22Rv1 (cell line): ENCODE data around the gene IGBP1.
A peak's percentile ranks its signal among the peaks of the same experiment; 100 is the strongest.
"Not testable (repeated sequence)": the region's sequence is repeated elsewhere in the genome, so short reads cannot be mapped to it uniquely, and the experiment has no call there.

ENCODE experiments used
- H3K27ac ChIP-seq: fragments of 450-650 bp; 2 replicates; pipeline ENCODE4 v1.5.1; 2017
- ZFX ChIP-seq: fragments of 450-650 bp; IDR thresholded peaks from 2 replicates; pipeline ENCODE4 v1.6.1; 2017; ENCODE audit warnings: antibody characterized with exemption, borderline replicate concordance
- TF ChIP-seq, protein P1 (sequence below): fragments of 450-650 bp; IDR thresholded peaks from 2 replicates; pipeline ENCODE4 v1.5.1; 2017; ENCODE audit warnings: mild to moderate bottlenecking

The IGBP1 gene

GRCh38 chrX:70096052-70096451, 37.2 kb upstream of the IGBP1 start:
- no peak overlapping the region for H3K27ac ChIP-seq
- no peak for TF ChIP-seq ZFX
- TF ChIP-seq, protein P1, sequence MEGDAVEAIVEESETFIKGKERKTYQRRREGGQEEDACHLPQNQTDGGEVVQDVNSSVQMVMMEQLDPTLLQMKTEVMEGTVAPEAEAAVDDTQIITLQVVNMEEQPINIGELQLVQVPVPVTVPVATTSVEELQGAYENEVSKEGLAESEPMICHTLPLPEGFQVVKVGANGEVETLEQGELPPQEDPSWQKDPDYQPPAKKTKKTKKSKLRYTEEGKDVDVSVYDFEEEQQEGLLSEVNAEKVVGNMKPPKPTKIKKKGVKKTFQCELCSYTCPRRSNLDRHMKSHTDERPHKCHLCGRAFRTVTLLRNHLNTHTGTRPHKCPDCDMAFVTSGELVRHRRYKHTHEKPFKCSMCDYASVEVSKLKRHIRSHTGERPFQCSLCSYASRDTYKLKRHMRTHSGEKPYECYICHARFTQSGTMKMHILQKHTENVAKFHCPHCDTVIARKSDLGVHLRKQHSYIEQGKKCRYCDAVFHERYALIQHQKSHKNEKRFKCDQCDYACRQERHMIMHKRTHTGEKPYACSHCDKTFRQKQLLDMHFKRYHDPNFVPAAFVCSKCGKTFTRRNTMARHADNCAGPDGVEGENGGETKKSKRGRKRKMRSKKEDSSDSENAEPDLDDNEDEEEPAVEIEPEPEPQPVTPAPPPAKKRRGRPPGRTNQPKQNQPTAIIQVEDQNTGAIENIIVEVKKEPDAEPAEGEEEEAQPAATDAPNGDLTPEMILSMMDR = peak; percentile 52

DNA sequence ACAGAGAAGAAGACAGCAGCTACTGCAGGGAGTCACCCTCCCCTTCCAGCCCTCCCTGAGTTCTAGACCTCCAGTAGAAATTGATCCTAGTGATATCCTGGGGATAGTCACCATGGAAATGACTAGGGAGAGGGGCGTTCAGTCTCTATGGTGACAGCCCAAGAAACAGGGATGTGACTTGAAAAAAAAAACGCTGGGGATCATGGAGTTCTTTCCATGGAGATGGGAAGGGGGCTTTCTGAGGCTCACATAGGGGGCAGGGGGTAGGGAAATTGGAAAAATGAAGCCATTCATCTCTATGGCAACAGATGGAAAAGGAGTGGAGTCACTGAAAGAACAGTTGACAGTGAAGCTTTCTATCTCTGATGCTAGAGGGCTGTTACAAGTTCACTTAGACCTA, 28.0 kb upstream of the IGBP1 start:
- no peak overlapping the region for H3K27ac ChIP-seq
- TF ChIP-seq, protein P1 = no peak
- TF ChIP-seq ZFX = no peak

GRCh38 chrX:70111436-70112026, 21.7 kb upstream of the IGBP1 start:
- H3K27ac ChIP-seq = not testable (repeated sequence)

GRCh38 chrX:70117738-70118137, 15.5 kb upstream of the IGBP1 start:
- H3K27ac ChIP-seq = no peak overlapping the region
- TF ChIP-seq, protein P1 = no peak
- TF ChIP-seq ZFX = no peak

- H3K27ac ChIP-seq = not testable (repeated sequence)
Measured at GRCh38 chrX:70123014-70123413, 10.2 kb upstream of the IGBP1 start.

- TF ChIP-seq, protein P1 = no peak
- no peak for TF ChIP-seq ZFX
Measured at GRCh38 chrX:70124678-70125077, 8.6 kb upstream of the IGBP1 start.

GRCh38 chrX:70128071-70128470, 5.2 kb upstream of the IGBP1 start:
- no peak overlapping the region for H3K27ac ChIP-seq
- no peak for TF ChIP-seq ZFX
- TF ChIP-seq, protein P1 = no peak

More at GRCh38 chrX:70124678-70125077, 8.6 kb upstream of the IGBP1 start:
- H3K27ac ChIP-seq = no peak overlapping the region

GRCh38 chrX:70129816-70130215, 3.4 kb upstream of the IGBP1 start:
- TF ChIP-seq, protein P1 = no peak
- TF ChIP-seq ZFX = no peak
- no peak overlapping the region for H3K27ac ChIP-seq
